Neutrophil (primary cell): ENCODE measurements around the gene VPS25.

ENCODE experiments used
- H3K27ac ChIP-seq: fragments of 200-600 bp; sonication (generic); 2 replicates; pipeline ENCODE4 v1.5.1; 2016; ENCODE audit warnings: mild to moderate bottlenecking, moderate library complexity
- H3K27me3 ChIP-seq: fragments of 200-600 bp; sonication (generic); 2 replicates; pipeline ENCODE4 v1.6.0; 2016; ENCODE audit warnings: mild to moderate bottlenecking
- H3K36me3 ChIP-seq: fragments of 200-600 bp; sonication (generic); 2 replicates; pipeline ENCODE4 v1.5.1; 2017
- H3K4me1 ChIP-seq, 2 experiments: fragments of 200-600 bp in 1 of 2; sonication (generic) in 1 of 2; 1 replicate in 1 of 2; 2 replicates in 1 of 2; pipeline versions ENCODE4 v1.5.1 to v1.6.1; 2013 to 2016; ENCODE audit warnings: low read depth in 1 of 2, low read length in 1 of 2, mild to moderate bottlenecking in 1 of 2, moderate library complexity in 1 of 2; ENCODE audit not compliant: control insufficient read depth in 1 of 2, insufficient read depth in 1 of 2
- H3K4me3 ChIP-seq, 2 experiments: fragments of 200-600 bp in 1 of 2; sonication (generic) in 1 of 2; 1 replicate in 1 of 2; 2 replicates in 1 of 2; pipeline ENCODE4 v1.5.1; 2013 to 2016; ENCODE audit warnings: low read depth in 1 of 2, low read length in 1 of 2, mild to moderate bottlenecking in 1 of 2, moderate library complexity in 1 of 2
- H3K9me3 ChIP-seq: fragments of 200-600 bp; sonication (generic); 2 replicates; pipeline ENCODE4 v1.5.1; 2016
- TF ChIP-seq, protein P1 (sequence below): fragments of 200-600 bp; sonication (generic); IDR thresholded peaks from 2 replicates; pipeline ENCODE4 v1.5.1; 2016; ENCODE audit warnings: antibody characterized with exemption

Gene VPS25

DNA sequence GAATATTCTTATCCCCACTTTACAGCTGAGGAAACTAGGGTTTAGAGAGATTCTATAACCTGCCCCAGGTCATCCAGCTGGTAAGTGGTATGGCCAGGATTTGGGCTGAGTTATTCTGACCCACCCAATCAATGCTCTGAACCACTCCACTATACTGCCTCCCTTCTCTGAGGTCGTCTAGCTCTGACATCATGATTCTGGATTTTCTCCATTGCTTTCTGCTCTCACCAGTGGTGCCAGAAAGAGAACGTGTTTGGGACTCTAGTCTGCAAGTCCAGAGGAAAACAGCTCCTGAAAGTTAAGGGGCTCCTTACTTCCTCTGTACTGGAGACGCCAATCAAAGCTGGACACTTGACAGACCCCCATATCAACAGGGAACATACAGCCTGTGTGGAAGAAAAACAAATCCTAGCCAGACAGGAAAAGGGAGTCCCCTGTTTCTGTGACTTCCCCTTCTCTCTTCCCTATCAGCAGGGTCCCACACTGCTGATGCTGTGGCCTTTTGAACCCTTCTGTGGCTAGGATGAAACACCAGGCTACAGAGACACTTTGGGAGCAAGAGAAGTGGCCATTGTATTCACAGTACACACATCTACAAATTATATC is 22.4 kb upstream of the VPS25 start:
- Histone ChIP-seq H3K4me1 (no peaks in the 10 kb centered on the region), H3K4me3 (no peak overlapping the region), H3K36me3 (no peaks in the 10 kb centered on the region), H3K27ac (no peak overlapping the region), H3K9me3 (no peaks in the 10 kb centered on the region), H3K27me3 (peaks cover 99% of the 10 kb centered on the region)
- TF ChIP-seq, protein P1, sequence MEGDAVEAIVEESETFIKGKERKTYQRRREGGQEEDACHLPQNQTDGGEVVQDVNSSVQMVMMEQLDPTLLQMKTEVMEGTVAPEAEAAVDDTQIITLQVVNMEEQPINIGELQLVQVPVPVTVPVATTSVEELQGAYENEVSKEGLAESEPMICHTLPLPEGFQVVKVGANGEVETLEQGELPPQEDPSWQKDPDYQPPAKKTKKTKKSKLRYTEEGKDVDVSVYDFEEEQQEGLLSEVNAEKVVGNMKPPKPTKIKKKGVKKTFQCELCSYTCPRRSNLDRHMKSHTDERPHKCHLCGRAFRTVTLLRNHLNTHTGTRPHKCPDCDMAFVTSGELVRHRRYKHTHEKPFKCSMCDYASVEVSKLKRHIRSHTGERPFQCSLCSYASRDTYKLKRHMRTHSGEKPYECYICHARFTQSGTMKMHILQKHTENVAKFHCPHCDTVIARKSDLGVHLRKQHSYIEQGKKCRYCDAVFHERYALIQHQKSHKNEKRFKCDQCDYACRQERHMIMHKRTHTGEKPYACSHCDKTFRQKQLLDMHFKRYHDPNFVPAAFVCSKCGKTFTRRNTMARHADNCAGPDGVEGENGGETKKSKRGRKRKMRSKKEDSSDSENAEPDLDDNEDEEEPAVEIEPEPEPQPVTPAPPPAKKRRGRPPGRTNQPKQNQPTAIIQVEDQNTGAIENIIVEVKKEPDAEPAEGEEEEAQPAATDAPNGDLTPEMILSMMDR = no peak

DNA sequence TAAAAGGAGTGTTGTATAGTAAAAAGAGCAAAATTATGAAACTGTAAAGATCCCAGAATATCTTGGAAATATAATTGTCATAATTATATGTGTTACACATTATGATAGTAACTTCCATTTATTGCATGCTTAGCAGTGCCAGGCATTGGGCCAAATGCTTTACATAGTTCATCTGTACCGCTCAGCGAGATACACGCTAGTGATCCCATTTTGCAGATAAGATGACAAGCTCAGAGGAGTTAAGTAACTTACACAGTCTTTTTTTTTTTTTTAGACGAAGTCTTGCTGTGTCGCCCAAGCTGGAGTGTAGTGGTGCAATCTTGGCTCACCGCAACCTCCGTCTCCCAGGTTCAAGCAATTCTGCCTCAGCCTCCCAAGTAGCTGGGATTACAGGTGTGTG is 21.6 kb upstream of the VPS25 start:
- H3K27me3 ChIP-seq = peaks cover 99% of the 10 kb centered on the region
- no peak overlapping the region for H3K4me3 ChIP-seq
- H3K9me3 ChIP-seq = no peaks in the 10 kb centered on the region
- H3K36me3 ChIP-seq = no peaks in the 10 kb centered on the region
- TF ChIP-seq, protein P1 = no peak
- H3K4me1 ChIP-seq = no peaks in the 10 kb centered on the region
- no peak overlapping the region for H3K27ac ChIP-seq

DNA sequence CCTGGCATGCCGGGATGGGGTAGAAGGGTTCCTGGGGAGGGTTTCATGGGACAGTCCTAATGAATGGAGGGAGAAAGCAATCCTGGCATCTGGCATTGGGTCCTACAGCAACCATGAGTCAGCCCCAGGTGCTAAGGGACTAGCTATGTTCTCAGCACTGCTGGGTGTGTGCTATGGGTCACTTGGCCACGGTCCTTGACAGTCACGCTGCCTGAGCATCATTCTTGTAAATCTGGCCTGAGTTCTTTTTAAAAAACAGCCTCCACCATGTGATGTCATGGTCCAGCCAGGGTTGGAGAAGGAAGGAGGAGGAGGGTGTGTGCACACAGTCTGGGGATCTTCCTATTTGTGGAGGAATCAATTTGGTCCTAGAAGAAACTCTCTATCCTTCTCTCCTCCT is 18.5 kb upstream of the VPS25 start:
- Histone ChIP-seq H3K27me3 (peaks cover 99% of the 10 kb centered on the region), H3K9me3 (no peaks in the 10 kb centered on the region), H3K4me3 (no peak overlapping the region), H3K36me3 (no peaks in the 10 kb centered on the region), H3K27ac (no peak overlapping the region), H3K4me1 (no peaks in the 10 kb centered on the region)
- TF ChIP-seq, protein P1 = no peak

DNA sequence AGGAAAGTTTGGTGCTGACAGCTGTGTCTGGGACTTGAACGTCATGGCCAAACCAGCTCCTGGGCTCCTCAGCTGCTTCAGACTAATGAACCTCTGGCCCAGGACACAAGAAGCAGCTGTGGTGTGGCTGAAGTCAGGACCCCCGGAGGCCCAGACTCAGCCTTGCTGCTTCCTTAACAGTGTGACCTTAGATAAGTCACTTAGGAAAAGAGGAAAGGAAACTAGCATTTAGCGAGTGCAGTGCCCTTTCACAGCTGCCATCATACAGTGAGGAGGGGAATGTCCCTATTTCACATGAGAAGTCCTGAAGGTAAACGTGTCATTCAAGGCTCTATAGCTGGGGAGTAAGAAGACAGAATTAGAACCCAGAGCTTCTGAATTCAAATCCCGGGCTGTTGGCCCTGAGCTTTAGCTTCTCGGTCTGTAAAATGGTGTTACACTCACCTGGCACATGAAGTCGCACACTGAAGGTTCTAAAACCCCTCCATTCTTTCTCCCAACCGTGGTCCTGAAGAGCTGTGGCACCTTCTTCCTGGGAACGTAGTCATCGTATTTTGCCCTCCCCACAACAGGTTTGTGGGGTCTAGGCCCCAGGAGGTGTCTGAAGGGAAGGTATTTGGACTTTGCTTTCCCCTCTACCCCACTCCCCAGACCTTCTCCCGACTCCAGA is 13.1 kb upstream of the VPS25 start:
- Histone ChIP-seq H3K9me3 (no peaks in the 10 kb centered on the region), H3K27ac (no peak overlapping the region), H3K36me3 (no peaks in the 10 kb centered on the region), H3K4me1 (peaks cover 0 to 10% of the 10 kb centered on the region in 2 experiments), H3K27me3 (peaks cover 89% of the 10 kb centered on the region), H3K4me3 (no peak overlapping the region)
- TF ChIP-seq, protein P1 = no peak

DNA sequence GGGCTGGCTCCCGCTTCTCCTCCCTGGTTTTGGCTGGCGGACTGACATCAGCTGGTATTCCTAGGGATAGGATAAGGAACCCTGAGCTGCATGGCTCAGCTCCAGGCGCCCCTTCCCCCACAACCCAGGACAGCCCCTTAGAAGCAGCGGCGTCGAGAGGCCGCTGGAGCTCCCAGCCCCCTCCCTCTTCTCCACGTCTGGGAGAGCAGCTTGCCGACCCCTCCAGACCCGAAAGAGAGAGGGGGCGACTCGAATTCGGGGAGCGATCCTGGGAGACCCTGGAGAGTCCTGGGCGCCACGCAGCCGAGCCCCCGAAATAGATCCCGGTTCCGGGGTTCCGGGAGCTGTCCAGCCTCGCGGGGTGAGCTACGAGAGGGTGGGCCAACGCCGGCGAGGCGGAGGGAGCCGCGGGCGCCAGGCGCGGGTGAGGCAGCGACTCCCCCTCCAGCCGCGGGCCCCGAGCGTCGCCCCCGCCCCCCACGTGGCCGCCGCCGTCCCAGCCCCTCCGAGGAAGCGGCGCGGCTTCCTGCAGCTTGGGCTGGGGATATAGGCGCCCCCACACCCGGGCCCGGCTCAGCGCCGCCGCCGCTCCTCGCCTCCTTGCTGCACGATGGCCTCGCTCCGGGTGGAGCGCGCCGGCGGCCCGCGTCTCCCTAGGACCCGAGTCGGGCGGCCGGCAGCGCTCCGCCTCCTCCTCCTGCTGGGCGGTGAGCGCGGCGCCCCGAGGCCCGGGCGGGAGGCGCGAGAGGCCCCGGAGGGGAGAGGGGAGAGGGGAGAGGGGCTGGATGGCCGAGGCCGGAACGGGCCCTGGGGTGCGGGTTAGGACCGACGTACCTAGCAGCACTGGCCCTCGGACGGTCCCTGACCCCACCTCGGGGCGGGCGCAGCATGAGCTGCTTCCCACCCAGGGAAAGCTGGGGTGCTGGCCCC is 12.3 kb upstream of the VPS25 start, which contains the start of gene RAMP2:
Gene RAMP2, plus strand, starts transcription at position 576 of the 930 bp plus-strand sequence. Its CDS starts 35 bp downstream, at position 611.
- Histone ChIP-seq H3K27ac (no peak within 1 kb of the TSS), H3K27me3 (peaks cover 89% of the 10 kb centered on the region), H3K36me3 (no peaks in the 10 kb centered on the region), H3K4me1 (peaks cover 0 to 10% of the 10 kb centered on the region in 2 experiments), H3K9me3 (no peaks in the 10 kb centered on the region), H3K4me3 (no peak within 1 kb of the TSS)
- TF ChIP-seq, protein P1 = no peak
